HG03342 (cell line): ENCODE measurements around the gene KRTAP5-10.
"Not testable (repeated sequence)": the region's sequence is repeated elsewhere in the genome, so short reads cannot be mapped to it uniquely, and the experiment has no call there.

Source experiments
- ATAC-seq: cut with Tn5 transposase; IDR thresholded peaks from one replicate; pipeline ENCODE4 v1.9.1; 2021; ENCODE audit warnings: mild to moderate bottlenecking, moderate library complexity; ENCODE audit not compliant: unreplicated experiment

The KRTAP5-10 gene

GRCh38 chr11:71542382-71542781, 23.0 kb upstream of the KRTAP5-10 start:
- ATAC-seq: no peak

GRCh38 chr11:71542879-71543777, 22.2 kb upstream of the KRTAP5-10 start:
- no peak for ATAC-seq

GRCh38 chr11:71543866-71544265, 21.5 kb upstream of the KRTAP5-10 start:
- no peak for ATAC-seq

- no peak for ATAC-seq
These were observed 20.7 kb upstream of the KRTAP5-10 start for GRCh38 chr11:71544525-71545214.

GRCh38 chr11:71545405-71545966, 19.9 kb upstream of the KRTAP5-10 start:
- no peak for ATAC-seq

GRCh38 chr11:71548120-71548519, 17.2 kb upstream of the KRTAP5-10 start, which contains the start of gene KRTAP5-9:
Gene KRTAP5-9 (plus strand): TSS chr11:71548420. CDS start chr11:71548658, 238 bp downstream.
- ATAC-seq: no peak

GRCh38 chr11:71548716-71549151, 16.6 kb upstream of the KRTAP5-10 start:
- ATAC-seq: no peak

- ATAC-seq: no peak
These were observed 13.7 kb upstream of the KRTAP5-10 start for GRCh38 chr11:71551711-71552110.

GRCh38 chr11:71554996-71555395, 10.4 kb upstream of the KRTAP5-10 start:
- no peak for ATAC-seq

- ATAC-seq: no peak
These were observed 9.9 kb upstream of the KRTAP5-10 start for GRCh38 chr11:71555508-71555907.

GRCh38 chr11:71556018-71556417, 9.3 kb upstream of the KRTAP5-10 start:
- no peak for ATAC-seq

GRCh38 chr11:71557257-71557656, 8.1 kb upstream of the KRTAP5-10 start:
- no peak for ATAC-seq

- no peak for ATAC-seq
These were observed 6.4 kb upstream of the KRTAP5-10 start for GRCh38 chr11:71558996-71559395.

- ATAC-seq: no peak
These were observed 3.2 kb upstream of the KRTAP5-10 start for GRCh38 chr11:71562120-71562519.

GRCh38 chr11:71563406-71563805, 2.0 kb upstream of the KRTAP5-10 start:
- no peak for ATAC-seq

GRCh38 chr11:71564430-71564829, 933 bp upstream of the KRTAP5-10 start:
- ATAC-seq: no peak

- ATAC-seq: no peak
These were observed 788 bp downstream of the KRTAP5-10 start for GRCh38 chr11:71566081-71566620.

GRCh38 chr11:71566626-71567599, 1.6 kb downstream of the KRTAP5-10 start:
- ATAC-seq: not testable (repeated sequence)

- not testable (repeated sequence) for ATAC-seq
These were observed 2.3 kb downstream of the KRTAP5-10 start for GRCh38 chr11:71567633-71568032.

- ATAC-seq: no peak
These were observed 3.5 kb downstream of the KRTAP5-10 start for GRCh38 chr11:71568704-71569349.
